HK-2 (cell line): ENCODE measurements around the gene DYNC1H1.

ENCODE experiments used
- DNase-seq: peaks from one replicate; pipeline ENCODE4 v3.0.0-alpha.2; 2018; ENCODE audit not compliant: unreplicated experiment

DYNC1H1 gene

GRCh38 chr14:101944451-101944850 is 19.9 kb upstream of the DYNC1H1 start:
- DNase-seq, result no peak

- no peak for DNase-seq
Measured at GRCh38 chr14:101945171-101945570, 19.2 kb upstream of the DYNC1H1 start.

GRCh38 chr14:101947577-101947903 is 16.8 kb upstream of the DYNC1H1 start:
- no peak for DNase-seq

- DNase-seq, result peak; percentile 99
Measured at GRCh38 chr14:101947904-101948665, 16.3 kb upstream of the DYNC1H1 start.

GRCh38 chr14:101948666-101949216 is 15.6 kb upstream of the DYNC1H1 start:
- no peak for DNase-seq

DNA sequence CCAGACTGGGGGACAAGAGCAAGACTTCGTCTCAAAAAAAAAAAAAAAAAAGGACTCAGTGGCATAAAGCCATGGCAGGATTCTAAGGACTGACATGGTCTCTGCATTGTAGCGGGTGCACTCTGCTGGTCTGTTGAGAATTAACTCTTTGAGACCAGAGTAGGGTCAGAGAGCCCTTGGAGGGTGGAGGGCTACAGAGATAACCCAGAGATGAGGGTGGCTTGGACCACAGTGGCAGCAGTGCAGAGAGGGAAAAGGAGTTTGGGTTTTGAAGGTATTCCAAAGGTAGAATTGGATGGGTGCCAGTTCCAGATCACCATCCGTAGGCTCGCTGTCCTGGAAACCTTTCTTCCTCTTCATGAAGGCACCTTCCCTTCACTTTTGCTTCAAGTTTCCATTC is 14.3 kb upstream of the DYNC1H1 start:
- DNase-seq, result no peak

GRCh38 chr14:101950516-101951215 is 13.7 kb upstream of the DYNC1H1 start:
- no peak for DNase-seq

GRCh38 chr14:101953151-101953550 is 11.2 kb upstream of the DYNC1H1 start:
- no peak for DNase-seq

- no peak for DNase-seq
Measured at GRCh38 chr14:101954501-101954900, 9.9 kb upstream of the DYNC1H1 start.

DNA sequence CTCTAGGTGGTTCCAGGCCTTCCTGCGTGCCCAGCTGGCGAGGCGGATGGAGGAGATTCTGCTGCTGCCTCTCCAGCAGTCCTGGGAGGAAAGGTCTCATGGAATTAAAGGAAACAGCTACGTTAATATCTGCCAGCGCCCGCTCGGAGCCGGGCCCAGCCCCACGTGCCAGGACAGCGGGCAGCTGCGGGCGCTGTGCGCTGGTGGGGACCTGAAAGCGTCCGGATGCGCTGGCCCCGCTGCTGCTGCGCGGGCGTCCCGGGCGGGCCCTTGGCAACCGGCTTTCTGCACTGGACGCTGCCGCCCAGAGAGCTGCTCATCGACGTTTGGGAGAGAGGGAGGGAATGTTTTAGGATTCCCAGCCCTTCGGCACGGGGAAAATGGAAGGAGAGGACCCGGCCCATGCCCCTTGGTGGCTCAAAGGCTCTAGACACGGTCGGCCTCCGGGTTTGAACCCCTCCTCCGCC is 8.6 kb upstream of the DYNC1H1 start:
- no peak for DNase-seq

- DNase-seq, result no peak
Measured at GRCh38 chr14:101956179-101956885, 8.0 kb upstream of the DYNC1H1 start.

GRCh38 chr14:101957406-101958234 is 6.8 kb upstream of the DYNC1H1 start:
- DNase-seq, result no peak

- DNase-seq, result no peak
Measured at GRCh38 chr14:101958418-101959180, 5.8 kb upstream of the DYNC1H1 start.

DNA sequence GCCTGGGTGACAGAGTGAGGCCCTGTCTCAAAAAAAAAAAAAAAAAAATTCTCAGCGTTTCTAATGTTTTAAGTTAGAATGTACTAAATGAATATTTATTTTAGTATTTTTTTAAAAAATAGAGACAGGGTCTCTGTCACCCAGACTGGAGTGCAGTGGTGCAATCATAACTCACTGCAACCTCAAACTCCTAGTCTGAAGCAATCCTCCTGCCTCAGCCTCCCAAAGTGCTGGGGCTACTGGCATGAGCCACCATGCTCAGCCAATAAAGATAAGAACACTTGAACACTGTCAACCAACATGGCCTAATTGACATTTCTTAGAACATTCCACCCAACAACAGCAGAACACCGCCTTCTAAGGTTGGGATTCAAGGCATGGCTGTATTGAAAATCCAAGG is 5.1 kb upstream of the DYNC1H1 start:
- no peak for DNase-seq

DNA sequence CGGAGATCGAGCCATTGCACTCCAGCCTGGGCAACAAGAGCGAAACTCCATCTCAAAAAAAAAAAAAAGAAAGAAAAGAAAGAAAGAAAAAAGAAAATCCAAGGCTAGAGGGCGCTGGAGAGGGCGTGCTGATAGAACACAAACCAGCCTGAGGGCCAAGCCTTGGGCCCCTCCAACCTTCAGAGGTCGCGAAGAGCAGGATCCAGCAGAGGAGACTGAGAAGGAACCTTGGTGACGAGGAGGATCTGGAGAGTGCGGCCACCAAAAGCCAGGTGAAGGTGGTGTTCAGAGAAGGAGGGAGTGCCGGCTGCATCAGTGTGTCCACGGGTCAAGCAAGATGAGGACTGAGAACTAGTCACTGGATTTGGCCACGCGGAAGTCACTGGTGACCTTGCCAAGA is 4.1 kb upstream of the DYNC1H1 start:
- no peak for DNase-seq

GRCh38 chr14:101961011-101961721 is 3.2 kb upstream of the DYNC1H1 start:
- peak; percentile 76 for DNase-seq

DNA sequence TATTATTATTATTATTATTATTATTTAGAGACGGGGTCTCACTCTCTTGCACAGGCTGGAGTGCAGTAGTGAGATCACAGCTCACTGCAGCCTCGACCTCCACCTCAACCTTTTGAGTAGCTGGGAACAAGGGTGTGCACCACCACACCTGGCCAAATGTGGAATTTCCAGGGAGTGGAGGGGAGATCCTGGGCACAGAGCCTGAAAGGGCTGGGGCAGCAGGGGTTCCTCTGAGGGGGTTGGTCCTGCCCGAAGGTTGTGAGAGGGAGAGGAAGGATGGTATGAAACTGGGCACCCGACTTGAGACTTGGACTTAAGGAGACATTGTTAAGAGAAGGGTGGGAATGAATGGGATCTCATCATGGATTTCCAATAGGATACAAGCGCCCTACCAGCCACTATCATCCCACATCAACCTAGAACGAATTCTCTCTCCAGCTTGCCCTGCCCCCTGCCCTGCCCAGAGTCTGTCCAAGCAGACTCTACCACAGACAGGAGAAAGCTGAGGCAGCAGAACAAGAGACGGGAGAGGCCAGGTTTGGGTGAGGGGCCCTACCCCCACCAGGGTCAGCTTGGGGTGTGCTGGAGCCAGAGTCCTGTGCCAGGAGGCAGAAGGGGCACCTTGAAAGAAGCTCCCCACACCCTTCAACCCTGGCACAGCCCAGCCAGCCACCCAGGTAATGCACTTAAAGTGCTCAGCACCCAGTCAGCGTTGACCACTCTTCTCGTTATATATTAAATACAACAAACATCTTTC is 2.4 kb upstream of the DYNC1H1 start:
- DNase-seq, result no peak

- peak; percentile 74 for DNase-seq
Measured at GRCh38 chr14:101962503-101962874, 1.9 kb upstream of the DYNC1H1 start.

- DNase-seq, result no peak
Measured at GRCh38 chr14:101963052-101963451, 1.3 kb upstream of the DYNC1H1 start.
